Right hindlimb (tissue), 1 donor: Measurements from ENCODE around the gene KRT16.
"Not testable (repeated sequence)": the region's sequence is repeated elsewhere in the genome, so short reads cannot be mapped to it uniquely, and the experiment has no call there.

Experiments
- DNase-seq: peaks from one replicate; pipeline ENCODE4 v3.0.0-alpha.2; 2018

Gene KRT16

GRCh38 chr17:41614098-41614497, 1.5 kb upstream of the KRT16 start:
- DNase-seq, result no peak

GRCh38 chr17:41613277-41614082, 913 bp upstream of the KRT16 start:
- no peak for DNase-seq

- no peak for DNase-seq
These were observed 1.5 kb downstream of the KRT16 start for GRCh38 chr17:41610965-41611640.

- DNase-seq, result not testable (repeated sequence)
These were observed 2.5 kb downstream of the KRT16 start for GRCh38 chr17:41610061-41610517.

- not testable (repeated sequence) for DNase-seq
These were observed 5.6 kb downstream of the KRT16 start for GRCh38 chr17:41606930-41607329.

GRCh38 chr17:41602524-41602923, 10.0 kb downstream of the KRT16 start:
- DNase-seq, result no peak

- no peak for DNase-seq
These were observed 12.2 kb downstream of the KRT16 start for GRCh38 chr17:41600318-41600717.

- no peak for DNase-seq
These were observed 12.9 kb downstream of the KRT16 start for GRCh38 chr17:41599680-41600079.

GRCh38 chr17:41595585-41595984, 17.0 kb downstream of the KRT16 start:
- no peak for DNase-seq

- no peak for DNase-seq
These were observed 18.1 kb downstream of the KRT16 start for GRCh38 chr17:41594363-41594915.

- DNase-seq, result no peak
These were observed 19.1 kb downstream of the KRT16 start for GRCh38 chr17:41593306-41593981.

- no peak for DNase-seq
These were observed 19.8 kb downstream of the KRT16 start for GRCh38 chr17:41592601-41593305.

GRCh38 chr17:41589301-41589700, 23.3 kb downstream of the KRT16 start:
- no peak for DNase-seq

GRCh38 chr17:41588126-41588810, 24.3 kb downstream of the KRT16 start:
- no peak for DNase-seq

GRCh38 chr17:41586863-41587495, 25.6 kb downstream of the KRT16 start, which contains the start of gene KRT14:
TSS of gene KRT14 (minus strand) at chr17:41586895. CDS start at chr17:41586834, 61 bp downstream.
- no peak for DNase-seq

GRCh38 chr17:41585301-41586056, 27.1 kb downstream of the KRT16 start:
- DNase-seq, result no peak

- not testable (repeated sequence) for DNase-seq
These were observed 28.1 kb downstream of the KRT16 start for GRCh38 chr17:41584331-41584927.

GRCh38 chr17:41583137-41584127, 29.1 kb downstream of the KRT16 start:
- DNase-seq, result no peak
